Embryonic facial prominence (tissue), 1 donor: ENCODE data around the gene DOCK11.
"Not testable (repeated sequence)": the region's sequence is repeated elsewhere in the genome, so short reads cannot be mapped to it uniquely, and the experiment has no call there.

Experiments
- DNase-seq: peaks from one replicate; pipeline ENCODE4 v3.0.0-alpha.2; 2016; ENCODE audit errors: extremely low spot score

DOCK11 gene

GRCh38 chrX:118495061-118495921, at the start of gene DOCK11:
TSS of gene DOCK11 (plus strand) at chrX:118495815. CDS start at chrX:118495972, 157 bp downstream.
- peak; percentile 32 for DNase-seq

DNA sequence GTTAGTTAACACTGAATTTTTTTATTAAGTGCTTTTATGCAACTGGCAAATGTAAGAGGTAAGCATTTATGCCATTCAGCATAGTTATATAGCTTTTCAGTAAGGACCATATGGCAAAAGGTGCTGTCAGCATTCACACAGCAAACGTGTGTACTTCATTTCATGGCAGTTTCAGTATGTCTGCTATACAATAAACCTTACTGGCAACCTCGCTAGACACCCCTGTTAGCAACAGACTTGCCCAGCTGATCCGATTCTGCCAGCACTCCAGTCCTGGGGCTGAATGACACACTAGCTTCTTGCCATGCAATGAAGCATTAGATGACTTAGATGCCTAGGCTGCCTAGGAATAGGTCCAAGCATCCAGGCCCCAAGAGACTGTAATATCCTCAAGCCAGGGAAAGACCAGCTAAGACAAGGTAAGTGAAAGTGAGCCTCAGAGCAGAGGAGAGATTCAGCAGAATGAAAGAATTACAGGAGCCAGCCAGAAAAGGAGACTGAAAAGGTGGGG, 47.3 kb upstream of the DOCK11 start:
- no peak for DNase-seq

DNA sequence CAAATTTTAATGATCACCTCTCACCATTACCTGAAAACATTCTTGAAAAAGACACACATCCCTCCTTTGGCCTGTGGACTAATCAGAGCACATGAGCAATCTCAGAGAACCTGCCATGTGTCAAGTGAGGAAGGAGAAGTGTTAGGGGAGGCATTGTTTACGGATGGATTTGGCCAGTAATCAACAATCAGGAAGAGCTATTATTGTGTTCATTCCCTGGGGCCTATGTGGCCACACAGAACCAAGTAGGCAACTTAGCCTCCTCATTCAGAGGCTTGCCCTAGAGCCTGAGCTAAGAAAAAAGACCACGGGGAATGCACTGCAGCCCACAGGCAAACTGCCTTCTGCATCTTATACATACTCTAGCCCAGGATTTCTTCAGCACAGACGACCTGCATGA, 40.6 kb upstream of the DOCK11 start:
- no peak for DNase-seq

DNA sequence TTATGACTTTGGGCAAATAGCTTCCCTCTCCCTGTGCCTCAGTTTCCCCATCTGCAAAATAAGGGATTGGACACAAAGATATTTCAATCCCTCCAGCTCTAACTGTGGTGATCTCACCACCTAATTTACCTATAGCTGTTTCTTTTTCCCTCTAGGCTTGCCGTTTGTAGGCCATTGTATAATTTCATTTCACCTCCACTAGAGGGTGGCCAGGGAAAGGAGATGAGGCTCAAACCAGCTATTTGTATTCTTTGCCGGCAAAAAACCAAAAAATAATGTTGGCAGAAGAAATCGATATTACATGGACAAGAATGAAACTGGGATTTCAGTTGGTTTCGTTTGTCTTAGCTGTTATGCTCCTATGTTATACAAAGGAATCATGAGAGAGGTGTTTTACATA, 36.1 kb upstream of the DOCK11 start:
- peak; percentile 11 for DNase-seq

DNA sequence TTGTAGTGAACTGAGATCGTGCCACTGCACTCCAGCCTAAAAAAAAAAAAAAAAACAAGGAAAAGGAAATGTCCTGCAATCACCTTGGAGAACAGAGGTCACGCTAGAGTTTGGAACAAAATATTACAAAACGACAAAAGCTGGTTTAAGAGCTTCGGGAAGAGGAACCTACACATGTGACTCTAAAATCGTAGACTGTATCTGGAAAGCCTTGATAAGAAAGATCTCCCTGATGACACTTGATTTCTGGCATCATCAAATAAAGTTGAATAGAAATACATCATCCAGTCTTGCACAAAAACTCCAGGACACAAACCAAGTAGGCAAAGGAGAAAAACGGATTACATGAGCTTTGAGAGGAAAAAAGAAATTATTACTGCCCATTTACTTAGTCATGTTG, 31.1 kb upstream of the DOCK11 start:
- no peak for DNase-seq

GRCh38 chrX:118468122-118468521, 27.5 kb upstream of the DOCK11 start:
- no peak for DNase-seq

DNA sequence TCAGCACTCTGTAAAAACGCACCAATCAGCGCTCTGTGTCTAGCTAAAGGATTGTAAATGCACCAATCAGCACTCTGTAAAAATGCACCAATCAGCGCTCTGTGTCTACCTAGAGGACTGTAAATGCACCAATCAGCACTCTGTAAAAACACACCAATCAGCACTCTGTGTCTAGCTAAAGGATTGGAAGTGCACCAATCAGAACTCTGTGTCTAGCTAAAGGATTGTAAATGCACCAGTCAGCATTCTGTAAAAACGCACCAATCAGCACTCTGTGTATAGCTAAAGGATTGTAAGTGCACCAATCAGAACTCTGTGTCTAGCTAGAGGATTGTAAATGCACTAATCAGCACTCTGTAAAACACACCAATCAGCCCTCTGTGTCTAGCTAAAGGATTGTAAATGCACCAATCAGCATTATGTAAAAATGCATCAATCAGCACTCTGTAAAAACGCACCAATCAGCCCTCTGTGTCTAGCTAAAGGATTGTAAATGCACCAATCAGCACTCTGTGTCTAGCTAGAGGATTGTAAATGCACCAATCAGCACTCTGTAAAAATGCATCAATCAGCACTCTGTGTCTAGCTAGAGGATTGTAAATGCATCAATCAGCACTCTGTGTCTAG, 24.8 kb upstream of the DOCK11 start:
- not testable (repeated sequence) for DNase-seq

DNA sequence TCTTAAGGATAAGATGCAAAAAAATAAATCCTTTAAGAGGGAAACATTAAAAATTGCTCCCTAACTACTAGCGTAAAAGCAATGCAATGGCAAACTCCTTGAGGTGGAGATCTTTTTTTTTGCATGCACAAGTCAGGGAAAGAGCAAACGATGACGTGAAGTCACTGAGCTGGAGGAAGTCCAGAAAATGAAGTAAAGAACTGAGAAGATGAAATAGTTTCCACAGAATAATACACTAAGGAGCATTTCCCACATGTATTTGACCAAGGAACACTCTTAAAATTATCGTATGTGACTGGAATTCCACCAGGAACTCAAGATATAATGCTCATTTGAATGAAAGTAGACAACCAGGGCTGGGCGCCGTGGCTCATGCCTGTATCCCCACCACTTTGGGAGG, 21.0 kb upstream of the DOCK11 start:
- no peak for DNase-seq

DNA sequence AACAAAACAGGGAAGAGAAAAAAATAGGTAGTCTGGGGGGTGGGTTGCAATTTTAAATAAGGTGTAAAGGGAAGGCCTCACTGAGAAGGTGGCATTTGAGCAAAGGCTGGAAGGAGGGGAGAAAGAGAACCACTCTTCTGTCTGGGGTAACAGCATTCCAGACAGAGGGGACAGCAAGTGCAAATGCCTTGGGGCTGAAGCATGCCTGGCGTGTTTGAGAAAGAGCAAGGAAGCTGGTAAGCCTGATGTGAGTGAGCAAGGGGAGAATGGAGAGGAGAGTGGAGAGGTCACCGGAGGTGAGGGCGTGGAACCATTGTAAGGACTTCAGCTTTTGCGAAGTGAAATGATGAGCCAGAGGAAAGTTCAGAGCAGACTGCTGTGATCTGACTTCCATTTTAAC, 19.7 kb upstream of the DOCK11 start:
- DNase-seq: no peak

GRCh38 chrX:118480172-118480571, 15.4 kb upstream of the DOCK11 start:
- no peak for DNase-seq

DNA sequence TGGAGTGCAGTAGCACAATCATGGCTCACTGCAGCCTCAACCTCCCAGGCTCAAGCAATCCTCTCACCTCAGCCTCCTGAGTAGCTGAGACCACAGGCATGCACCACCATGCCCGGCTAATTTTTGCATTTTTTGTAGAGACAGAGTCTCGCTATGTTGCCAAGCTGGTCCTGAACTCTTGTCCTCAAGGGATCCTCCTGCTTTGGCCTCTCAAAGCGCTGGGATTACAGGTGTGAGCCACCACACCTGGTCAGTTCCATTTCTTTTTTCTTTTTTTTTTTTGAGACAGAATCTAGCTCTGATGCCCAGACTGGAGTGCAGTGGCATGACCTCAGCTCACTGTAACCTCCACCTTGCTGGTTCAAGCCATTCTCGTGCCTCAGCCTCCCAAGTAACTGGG, 13.2 kb upstream of the DOCK11 start:
- not testable (repeated sequence) for DNase-seq

GRCh38 chrX:118484216-118484903, 11.3 kb upstream of the DOCK11 start:
- DNase-seq: no peak

GRCh38 chrX:118486693-118487092, 8.9 kb upstream of the DOCK11 start:
- DNase-seq: not testable (repeated sequence)

DNA sequence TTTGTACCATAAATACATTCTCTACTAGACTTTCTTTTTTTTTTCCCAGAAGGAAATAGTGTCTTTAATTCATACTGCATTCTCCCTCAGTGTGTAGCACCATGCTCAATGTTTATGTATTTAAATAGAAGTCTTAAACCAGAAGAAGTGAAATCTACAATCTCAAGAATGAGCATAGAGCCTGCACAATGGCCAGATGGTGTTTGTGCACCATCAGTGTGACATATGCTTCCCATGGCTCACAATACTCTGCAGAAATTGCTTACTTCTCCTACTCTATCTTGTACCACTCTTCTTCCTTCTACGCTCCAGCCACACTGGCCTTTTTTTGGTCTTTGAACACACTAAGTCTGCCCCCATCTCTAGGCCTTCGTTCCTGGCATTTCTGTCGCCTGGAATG, 2.6 kb upstream of the DOCK11 start:
- DNase-seq: no peak

GRCh38 chrX:118493653-118494297, 1.8 kb upstream of the DOCK11 start:
- no peak for DNase-seq

GRCh38 chrX:118495958-118496762, 545 bp downstream of the DOCK11 start:
- no peak for DNase-seq

- DNase-seq: no peak
Measured at GRCh38 chrX:118496763-118497079, 1.1 kb downstream of the DOCK11 start.

DNA sequence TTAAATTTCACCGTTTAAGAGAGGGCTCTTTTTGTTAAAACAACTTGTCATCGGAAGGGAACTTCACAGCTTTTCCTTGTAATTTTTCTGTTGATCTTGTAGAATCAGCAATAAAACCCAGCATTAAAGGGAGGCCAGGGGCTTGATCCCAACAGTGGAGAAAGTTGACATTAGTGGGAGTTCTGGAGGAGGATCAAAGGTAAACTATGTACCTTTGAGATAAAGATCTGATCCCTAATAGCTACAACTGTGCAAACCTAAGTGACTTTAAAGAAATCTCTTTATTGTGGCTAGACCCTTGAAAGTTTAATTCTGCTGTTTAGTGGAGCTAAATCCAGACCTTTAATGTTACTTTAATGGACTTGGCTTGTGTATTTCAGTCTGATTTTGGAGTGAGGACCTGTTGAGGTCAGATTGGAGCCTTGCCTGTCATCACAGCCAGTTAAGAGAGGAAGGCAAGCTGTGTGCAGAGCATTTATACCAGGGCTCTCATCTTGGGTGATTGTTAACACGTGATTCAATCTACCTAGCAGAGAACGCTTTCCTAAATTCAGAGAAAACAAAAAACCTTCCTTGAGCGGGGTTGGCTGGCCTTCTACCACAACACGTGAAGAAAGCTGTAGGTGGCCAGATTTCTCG, 1.7 kb downstream of the DOCK11 start:
- no peak for DNase-seq

DNA sequence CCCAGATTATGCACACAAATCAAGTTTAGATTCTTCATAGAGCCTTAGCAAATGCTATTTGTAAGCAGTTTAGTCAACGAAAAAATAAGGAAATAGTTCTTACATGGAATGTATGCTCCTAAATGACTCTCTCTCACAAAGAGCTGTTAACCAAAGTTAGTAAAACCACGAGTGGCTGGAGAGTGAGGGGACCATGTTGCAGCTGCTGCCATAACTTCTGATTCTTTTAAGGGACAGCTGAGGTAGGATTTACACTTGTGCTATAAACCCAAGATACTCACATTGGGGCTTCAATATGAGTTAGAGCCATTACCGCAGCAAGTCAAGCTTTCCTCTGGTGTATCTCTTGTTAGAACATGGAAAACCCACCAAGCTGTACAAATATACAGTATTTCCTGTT, 2.7 kb downstream of the DOCK11 start:
- no peak for DNase-seq

- DNase-seq: no peak
Measured at GRCh38 chrX:118498755-118499154, 3.1 kb downstream of the DOCK11 start.

DNA sequence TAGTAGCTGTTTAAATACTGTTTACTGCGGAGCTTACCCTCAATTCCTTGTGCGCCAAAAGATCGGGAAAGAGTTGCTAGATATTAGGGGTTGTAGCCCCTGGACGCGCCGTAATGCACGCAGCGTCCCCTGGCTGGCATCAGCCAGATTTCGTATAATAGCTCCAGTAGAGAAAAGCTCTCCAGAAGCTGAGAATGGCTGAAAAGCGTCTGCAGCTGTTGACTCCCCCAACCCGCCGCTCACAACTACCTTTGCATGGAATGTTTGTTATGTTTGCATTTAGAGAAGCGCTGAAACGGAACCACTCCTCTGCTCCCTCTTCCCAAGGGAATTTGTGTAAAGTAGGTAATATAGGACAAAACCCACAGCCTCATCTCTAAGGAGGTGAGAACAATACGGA, 3.7 kb downstream of the DOCK11 start:
- no peak for DNase-seq
